Central memory CD8-positive, alpha-beta T cell (primary cell): ENCODE results near the gene ZNF142.

Experiments
- ATAC-seq: fragments of 150-1000 bp; cut with Tn5 transposase; replicated peaks from 2 replicates; pipeline ENCODE4 v1.10.0; 2022; ENCODE audit warnings: mild to moderate bottlenecking, moderate FRiP score, moderate number of reproducible peaks; ENCODE audit not compliant: poor library complexity, severe bottlenecking; ENCODE audit errors: extremely low read depth
- DNase-seq, 2 donors: peaks; one replicate each; pipeline ENCODE4 v3.0.0; 2021; ENCODE audit warnings: low spot score in 2 of 2
- H3K27ac Mint-ChIP-seq: one replicate; pipeline ENCODE4 v1.8.0; 2022; ENCODE audit warnings: low read depth, mild to moderate bottlenecking, moderate library complexity, mixed read lengths
- H3K27me3 Mint-ChIP-seq: one replicate; pipeline ENCODE4 v1.8.0; 2022; ENCODE audit warnings: mixed read lengths
- H3K36me3 Mint-ChIP-seq: one replicate; pipeline ENCODE4 v1.8.0; 2022; ENCODE audit warnings: mild to moderate bottlenecking, moderate library complexity, mixed read lengths; ENCODE audit not compliant: insufficient read depth
- H3K4me1 Mint-ChIP-seq: one replicate; pipeline ENCODE4 v1.8.0; 2022; ENCODE audit warnings: mixed read lengths
- H3K4me3 Mint-ChIP-seq: one replicate; pipeline ENCODE4 v1.8.0; 2022; ENCODE audit warnings: mild to moderate bottlenecking, moderate library complexity, mixed read lengths
- H3K9me3 Mint-ChIP-seq: one replicate; pipeline ENCODE4 v1.8.0; 2022; ENCODE audit warnings: mixed read lengths

ZNF142 gene

DNA sequence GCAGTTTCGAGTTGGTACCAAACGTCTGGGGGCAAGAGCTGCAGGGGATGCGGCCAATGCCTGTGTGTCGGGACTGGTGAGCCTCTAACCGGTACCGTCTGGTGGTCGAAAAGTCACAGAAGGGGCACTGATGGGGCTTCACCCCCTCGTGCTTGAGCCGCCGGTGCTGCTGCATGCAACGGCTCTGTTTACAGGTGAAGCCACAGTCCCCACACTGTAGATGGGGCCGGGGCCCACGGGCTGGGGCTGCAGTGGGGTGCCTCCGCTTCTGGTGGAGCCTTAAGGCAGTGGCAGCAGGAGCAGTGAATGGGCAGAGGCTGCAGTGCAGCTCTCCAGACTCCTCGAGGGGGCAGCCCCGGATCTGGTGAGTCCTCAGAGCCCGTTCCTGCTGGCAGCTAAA lies 16.6 kb downstream of the ZNF142 start:
- no peak for ATAC-seq
- DNase-seq, result no peak
- Mint-ChIP-seq H3K4me1 (peaks cover 1% of the 10 kb centered on the region), H3K27me3 (no peaks in the 10 kb centered on the region), H3K27ac (no peak overlapping the region), H3K36me3 (peaks cover 60% of the 10 kb centered on the region), H3K9me3 (no peaks in the 10 kb centered on the region), H3K4me3 (no peak overlapping the region)

DNA sequence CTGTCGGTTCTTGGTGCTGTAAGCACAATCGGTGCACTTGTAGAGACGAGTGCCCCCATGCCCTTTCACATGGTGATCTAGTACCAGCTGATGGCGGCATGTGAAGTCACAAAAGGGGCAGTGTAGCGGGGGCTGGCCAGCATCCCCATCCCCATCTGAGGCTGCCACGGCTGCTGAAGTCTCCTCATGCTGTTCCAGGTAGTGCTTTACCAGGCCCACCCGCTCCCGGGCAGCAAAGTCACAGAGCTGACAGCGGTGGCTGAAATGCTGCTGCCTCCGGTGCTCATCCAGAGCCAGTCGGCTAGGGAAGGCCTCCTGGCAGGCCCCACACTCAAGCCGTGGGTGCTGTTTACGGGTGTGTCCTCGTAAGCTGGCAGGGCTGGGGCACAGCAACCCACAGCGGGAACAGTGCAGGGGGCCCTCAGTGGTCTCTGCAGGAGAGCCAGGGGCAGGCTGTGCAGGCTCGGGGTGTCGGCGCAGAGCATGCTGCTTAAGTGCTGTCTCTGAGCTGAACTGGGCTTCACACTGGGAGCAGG lies 17.2 kb downstream of the ZNF142 start:
- Mint-ChIP-seq H3K27me3 (no peaks in the 10 kb centered on the region), H3K27ac (no peak overlapping the region), H3K9me3 (no peaks in the 10 kb centered on the region), H3K4me3 (no peak overlapping the region), H3K4me1 (peaks cover 5% of the 10 kb centered on the region), H3K36me3 (peaks cover 56% of the 10 kb centered on the region)
- ATAC-seq (no peak), DNase-seq (no peak)

DNA sequence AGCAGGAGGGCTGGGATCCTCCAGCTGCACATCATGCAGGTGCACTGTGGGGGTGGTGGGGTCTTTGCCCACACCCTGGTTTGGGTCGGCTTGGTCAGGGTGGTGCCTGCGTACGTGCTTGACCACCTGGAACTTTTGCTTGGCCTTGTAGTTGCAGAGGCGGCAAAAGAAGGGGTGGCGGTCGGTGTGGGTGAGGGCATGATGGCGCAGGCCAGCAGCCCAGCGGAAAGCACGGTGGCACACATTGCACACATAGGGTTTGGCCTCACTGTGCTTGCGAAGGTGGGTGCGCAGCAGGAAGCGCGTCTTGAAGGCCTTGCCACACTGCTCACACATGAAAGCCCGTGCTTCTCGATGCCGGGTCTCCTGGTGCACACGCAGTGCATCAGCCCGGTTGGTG lies 21.1 kb downstream of the ZNF142 start:
- H3K9me3 Mint-ChIP-seq, result no peaks in the 10 kb centered on the region
- H3K36me3 Mint-ChIP-seq, result peaks cover 57% of the 10 kb centered on the region
- no peak overlapping the region for H3K4me3 Mint-ChIP-seq
- no peak for DNase-seq
- peaks cover 5% of the 10 kb centered on the region for H3K4me1 Mint-ChIP-seq
- H3K27ac Mint-ChIP-seq, result no peak overlapping the region
- H3K27me3 Mint-ChIP-seq, result no peaks in the 10 kb centered on the region
- ATAC-seq, result no peak

DNA sequence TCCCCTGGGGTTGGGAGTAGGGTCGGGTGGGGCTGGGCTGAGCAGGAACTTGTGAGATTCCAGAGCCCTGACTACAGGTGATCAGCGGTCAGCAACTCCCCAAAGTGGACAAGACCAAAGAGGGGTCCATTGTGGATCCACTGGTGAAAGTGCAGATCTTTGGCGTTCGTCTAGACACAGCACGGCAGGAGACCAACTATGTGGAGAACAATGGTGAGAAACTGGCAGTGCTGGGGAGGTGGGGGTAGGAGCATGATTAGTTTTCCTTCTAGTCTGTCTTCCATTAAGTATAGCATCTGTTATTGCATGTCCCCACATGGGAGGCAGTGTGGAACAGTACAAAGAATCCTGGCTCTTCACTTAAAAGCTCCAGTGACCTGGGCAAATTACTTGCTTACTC lies 23.7 kb downstream of the ZNF142 start:
- Mint-ChIP-seq H3K4me3 (no peak overlapping the region), H3K4me1 (peaks cover 5% of the 10 kb centered on the region), H3K27ac (no peak overlapping the region), H3K9me3 (no peaks in the 10 kb centered on the region), H3K27me3 (no peaks in the 10 kb centered on the region), H3K36me3 (peaks cover 45% of the 10 kb centered on the region)
- no peak for DNase-seq
- ATAC-seq, result no peak

GRCh38 chr2:218631837-218632236 lies 27.6 kb downstream of the ZNF142 start:
- H3K4me1 Mint-ChIP-seq, result no peaks in the 10 kb centered on the region
- DNase-seq, result no peak
- H3K27me3 Mint-ChIP-seq, result no peaks in the 10 kb centered on the region
- no peak overlapping the region for H3K4me3 Mint-ChIP-seq
- H3K36me3 Mint-ChIP-seq, result peaks cover 20% of the 10 kb centered on the region
- ATAC-seq, result no peak
- no peaks in the 10 kb centered on the region for H3K9me3 Mint-ChIP-seq
- no peak overlapping the region for H3K27ac Mint-ChIP-seq

- H3K9me3 Mint-ChIP-seq, result no peaks in the 10 kb centered on the region
- DNase-seq (no peak), ATAC-seq (no peak)
- no peaks in the 10 kb centered on the region for H3K36me3 Mint-ChIP-seq
- no peak overlapping the region for H3K4me3 Mint-ChIP-seq
- no peaks in the 10 kb centered on the region for H3K27me3 Mint-ChIP-seq
- H3K27ac Mint-ChIP-seq, result peak overlapping the region; percentile 60
- no peaks in the 10 kb centered on the region for H3K4me1 Mint-ChIP-seq
These were observed 31.5 kb downstream of the ZNF142 start for GRCh38 chr2:218627939-218628338.

GRCh38 chr2:218626369-218626768 lies 33.1 kb downstream of the ZNF142 start:
- Mint-ChIP-seq H3K4me3 (no peak overlapping the region), H3K27me3 (no peaks in the 10 kb centered on the region), H3K4me1 (no peaks in the 10 kb centered on the region), H3K27ac (no peak overlapping the region), H3K9me3 (no peaks in the 10 kb centered on the region), H3K36me3 (no peaks in the 10 kb centered on the region)
- ATAC-seq (no peak), DNase-seq (no peak)

DNA sequence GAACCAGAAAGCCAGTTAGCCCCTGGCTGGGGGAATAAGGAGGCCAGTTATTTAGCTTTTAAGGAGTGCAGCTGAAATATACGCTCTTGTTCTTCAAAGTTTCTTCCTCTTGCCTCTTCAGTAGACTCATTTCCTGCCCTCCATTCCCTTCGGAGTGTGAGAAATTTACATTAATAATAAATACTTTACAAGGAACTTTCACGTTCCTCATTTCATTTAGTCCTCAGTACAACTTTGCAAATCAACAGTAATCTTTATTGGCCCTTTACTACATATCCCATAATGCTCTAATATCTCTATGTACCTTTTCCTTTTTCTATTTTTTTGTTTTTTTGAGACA lies 36.1 kb downstream of the ZNF142 start:
- no peak for DNase-seq

GRCh38 chr2:218622606-218623365 lies 36.6 kb downstream of the ZNF142 start:
- Mint-ChIP-seq H3K4me3 (no peak overlapping the region), H3K9me3 (no peaks in the 10 kb centered on the region), H3K36me3 (no peaks in the 10 kb centered on the region), H3K4me1 (no peaks in the 10 kb centered on the region), H3K27ac (no peak overlapping the region), H3K27me3 (no peaks in the 10 kb centered on the region)
- DNase-seq (no peak), ATAC-seq (no peak)

More for the DNA sequence above, 36.1 kb downstream of the ZNF142 start:
- ATAC-seq, result no peak
- H3K27ac Mint-ChIP-seq, result no peak overlapping the region
- H3K4me1 Mint-ChIP-seq, result no peaks in the 10 kb centered on the region
- H3K9me3 Mint-ChIP-seq, result no peaks in the 10 kb centered on the region
- no peaks in the 10 kb centered on the region for H3K36me3 Mint-ChIP-seq
- H3K4me3 Mint-ChIP-seq, result no peak overlapping the region
- no peaks in the 10 kb centered on the region for H3K27me3 Mint-ChIP-seq

- ATAC-seq (no peak), DNase-seq (no peak)
- H3K9me3 Mint-ChIP-seq, result no peaks in the 10 kb centered on the region
- no peak overlapping the region for H3K27ac Mint-ChIP-seq
- no peaks in the 10 kb centered on the region for H3K27me3 Mint-ChIP-seq
- no peak overlapping the region for H3K4me3 Mint-ChIP-seq
- no peaks in the 10 kb centered on the region for H3K4me1 Mint-ChIP-seq
- H3K36me3 Mint-ChIP-seq, result no peaks in the 10 kb centered on the region
These were observed 38.4 kb downstream of the ZNF142 start for GRCh38 chr2:218621007-218621406.

- ATAC-seq, result no peak
- peaks cover 1% of the 10 kb centered on the region for H3K36me3 Mint-ChIP-seq
These were observed 41.1 kb downstream of the ZNF142 start for GRCh38 chr2:218618102-218618860.

DNA sequence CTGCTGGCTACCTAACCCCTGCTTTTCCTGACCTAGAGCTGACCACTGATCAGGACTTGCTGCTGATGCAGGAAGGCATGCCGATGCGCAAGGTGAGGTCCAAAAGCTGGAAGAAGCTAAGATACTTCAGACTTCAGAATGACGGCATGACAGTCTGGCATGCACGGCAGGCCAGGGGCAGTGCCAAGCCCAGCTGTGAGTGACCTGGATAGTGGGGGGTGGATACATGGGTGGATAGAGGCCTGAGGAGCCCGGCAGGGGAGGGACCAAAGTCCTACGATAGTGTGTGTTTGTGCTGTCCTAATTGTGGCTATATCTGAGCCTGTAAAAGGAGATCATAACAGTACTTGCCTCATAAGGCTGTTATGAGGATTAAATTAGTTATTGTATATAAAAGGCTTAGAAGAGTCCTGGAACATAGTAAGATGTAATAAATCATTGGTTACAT lies 43.5 kb downstream of the ZNF142 start:
- no peaks in the 10 kb centered on the region for H3K9me3 Mint-ChIP-seq
- ATAC-seq (no peak), DNase-seq (no peak)
- H3K4me3 Mint-ChIP-seq, result no peak overlapping the region
- no peak overlapping the region for H3K27ac Mint-ChIP-seq
- H3K36me3 Mint-ChIP-seq, result peaks cover 1% of the 10 kb centered on the region
- no peaks in the 10 kb centered on the region for H3K4me1 Mint-ChIP-seq
- peaks cover 16% of the 10 kb centered on the region for H3K27me3 Mint-ChIP-seq

More at GRCh38 chr2:218618102-218618860, 41.1 kb downstream of the ZNF142 start:
- Mint-ChIP-seq H3K4me1 (no peaks in the 10 kb centered on the region), H3K4me3 (no peak overlapping the region), H3K27ac (no peak overlapping the region), H3K9me3 (no peaks in the 10 kb centered on the region), H3K27me3 (no peaks in the 10 kb centered on the region)
- no peak for DNase-seq
